Measurements from ENCODE around the gene DENND6B. TPM values are rescaled to one million over a fixed set of nuclear protein-coding genes. Genes with fewer than 3 reads are reported as not detected.
"Not testable (repeated sequence)": the region's sequence is repeated elsewhere in the genome, so short reads cannot be mapped to it uniquely, and the experiment has no call there.

Gene DENND6B, protein sequence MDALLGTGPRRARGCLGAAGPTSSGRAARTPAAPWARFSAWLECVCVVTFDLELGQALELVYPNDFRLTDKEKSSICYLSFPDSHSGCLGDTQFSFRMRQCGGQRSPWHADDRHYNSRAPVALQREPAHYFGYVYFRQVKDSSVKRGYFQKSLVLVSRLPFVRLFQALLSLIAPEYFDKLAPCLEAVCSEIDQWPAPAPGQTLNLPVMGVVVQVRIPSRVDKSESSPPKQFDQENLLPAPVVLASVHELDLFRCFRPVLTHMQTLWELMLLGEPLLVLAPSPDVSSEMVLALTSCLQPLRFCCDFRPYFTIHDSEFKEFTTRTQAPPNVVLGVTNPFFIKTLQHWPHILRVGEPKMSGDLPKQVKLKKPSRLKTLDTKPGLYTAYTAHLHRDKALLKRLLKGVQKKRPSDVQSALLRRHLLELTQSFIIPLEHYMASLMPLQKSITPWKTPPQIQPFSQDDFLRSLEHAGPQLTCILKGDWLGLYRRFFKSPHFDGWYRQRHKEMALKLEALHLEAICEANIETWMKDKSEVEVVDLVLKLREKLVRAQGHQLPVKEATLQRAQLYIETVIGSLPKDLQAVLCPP
- total RNA-seq = 1 to 10 TPM; 3.1 to 3.6 TPM

DNA sequence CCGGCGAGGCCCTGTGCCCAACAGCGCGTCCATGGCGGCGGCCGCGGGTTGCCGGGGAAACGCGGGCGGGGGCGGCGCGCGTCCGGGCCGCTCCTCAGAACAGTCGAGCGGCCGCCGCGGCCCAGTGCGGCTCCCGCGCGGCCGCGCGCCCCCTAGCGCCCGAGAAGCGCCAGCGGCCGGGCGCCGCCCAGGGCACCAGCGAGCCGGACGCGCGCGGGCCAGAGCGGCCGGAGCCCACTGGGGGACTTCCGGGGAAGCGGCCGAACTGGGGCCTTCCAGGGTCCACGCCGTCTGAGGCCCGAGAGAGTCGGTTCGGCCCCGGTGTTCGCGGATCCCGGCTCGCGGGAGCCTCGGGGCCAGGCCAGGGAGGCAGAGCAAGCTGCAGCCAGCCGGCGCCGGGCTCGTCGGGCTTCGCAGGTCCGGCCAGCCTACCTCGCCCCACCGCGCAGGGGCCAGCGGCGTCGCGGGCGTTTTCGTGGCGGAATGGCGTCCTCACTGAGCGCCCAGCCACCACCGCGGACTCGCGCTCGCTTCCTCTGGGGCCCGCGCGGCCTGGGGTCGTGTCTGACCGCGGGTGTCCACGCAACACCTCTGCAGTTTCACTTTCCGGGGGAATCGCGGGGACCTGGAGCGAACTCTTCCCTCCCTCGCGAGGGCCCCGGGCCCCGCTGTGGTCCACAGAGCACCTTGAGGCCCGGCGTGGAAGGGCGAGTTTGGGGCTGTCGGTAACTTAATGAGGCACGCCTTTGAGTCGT lies at the start of gene DENND6B:
DENND6B (minus strand) TSS at position 57 of the 755 bp plus-strand sequence; CDS start at position 33, 24 bp downstream.
- peak within 1 kb of the TSS; percentile 73 for H3K4me3 Mint-ChIP-seq
- CTCF ChIA-PET = interaction anchor here (0.5 to 8.6 kb wide), 9 partner anchors 10 to 199 kb away, joined by 3 to 54 read pairs (median 4); partner anchors contain the start of genes PLXNB2 and SCO2
- H3K27me3 Mint-ChIP-seq = peaks cover 24% of the 10 kb centered on the region
- H3K9me3 Mint-ChIP-seq = no peaks in the 10 kb centered on the region
- peak; percentile 72 for DNase-seq
- H3K4me1 Mint-ChIP-seq = peaks cover 13% of the 10 kb centered on the region
- no peaks in the 10 kb centered on the region for H3K36me3 Mint-ChIP-seq (ENCODE audit: low read depth)
- H3K27ac Mint-ChIP-seq = peak within 1 kb of the TSS; percentile 88
- POLR2A ChIA-PET = no interaction called here

DNA sequence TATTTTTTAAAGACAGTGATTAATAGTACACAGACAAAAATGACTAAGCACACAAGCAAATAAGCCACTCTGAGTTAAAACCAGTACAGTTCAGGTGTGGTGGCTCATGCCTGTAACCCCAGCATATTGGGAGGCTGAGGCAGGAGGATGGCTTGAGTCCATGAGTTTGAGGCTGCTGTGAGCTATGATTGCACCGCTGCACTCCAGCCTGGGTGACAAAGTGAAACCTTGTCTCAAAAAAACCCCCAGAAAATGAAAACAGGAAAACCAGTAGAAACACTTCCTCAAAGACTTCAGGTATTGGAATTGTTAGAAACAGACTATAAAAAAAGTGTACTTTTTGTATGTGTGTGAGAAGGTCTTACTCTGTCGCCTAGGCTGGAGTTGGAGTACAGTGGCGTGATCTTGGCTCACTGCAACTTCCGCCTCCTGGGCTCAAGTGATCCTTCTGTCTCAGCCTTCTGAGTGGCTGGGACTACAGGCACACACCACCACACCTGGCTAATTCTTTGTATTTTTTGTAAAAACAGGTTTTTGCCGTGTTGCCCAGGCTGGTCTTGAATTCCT lies 49.4 kb upstream of the DENND6B start:
- DNase-seq = no peak
- no peak overlapping the region for H3K4me3 Mint-ChIP-seq
- H3K9me3 Mint-ChIP-seq = no peaks in the 10 kb centered on the region
- no peaks in the 10 kb centered on the region for H3K27me3 Mint-ChIP-seq
- peaks cover 21% of the 10 kb centered on the region for H3K4me1 Mint-ChIP-seq
- peaks cover 44% of the 10 kb centered on the region for H3K36me3 Mint-ChIP-seq (ENCODE audit: low read depth)
- ChIA-PET CTCF (interaction anchor here (0.8 to 1.2 kb wide), 2 partner anchors 13 to 100 kb away, joined by 3 read pairs; no protein-coding TSS in a partner anchor), POLR2A (no interaction called here)
- H3K27ac Mint-ChIP-seq = peak overlapping the region; percentile 75

DNA sequence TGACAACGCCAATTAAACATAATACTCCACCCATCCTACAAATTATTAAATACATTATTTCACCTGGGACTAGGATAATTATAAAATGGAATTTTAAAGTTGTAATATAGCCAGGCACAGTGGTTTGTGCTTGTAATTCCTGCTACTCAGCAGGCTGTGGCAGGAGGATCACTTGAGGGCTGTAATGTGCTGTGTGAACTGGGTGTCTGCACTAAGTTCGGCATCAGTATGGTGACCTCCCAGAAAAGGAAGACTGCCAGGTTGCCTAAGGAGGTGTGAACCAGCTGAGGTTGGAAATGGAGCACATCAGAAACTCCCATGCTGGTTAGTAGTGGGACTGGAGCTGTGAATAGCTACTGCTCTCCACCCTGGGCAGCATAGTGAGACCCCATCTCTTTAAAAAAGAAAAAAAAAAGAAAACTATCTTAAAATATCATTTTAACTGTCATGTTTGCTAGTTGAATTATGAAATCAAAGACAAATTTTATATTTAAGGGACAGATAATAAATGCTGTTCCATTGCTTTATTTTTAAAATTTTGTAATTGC lies 44.4 kb upstream of the DENND6B start:
- Mint-ChIP-seq H3K4me1 (peaks cover 24% of the 10 kb centered on the region), H3K9me3 (no peaks in the 10 kb centered on the region), H3K27ac (no peak overlapping the region), H3K27me3 (no peaks in the 10 kb centered on the region), H3K4me3 (no peak overlapping the region), H3K36me3 (ENCODE audit: low read depth) (peaks cover 41% of the 10 kb centered on the region)
- no peak for DNase-seq
- CTCF ChIA-PET = interaction anchor here (0.6 to 1.3 kb wide), 3 partner anchors 9 to 95 kb away, joined by 3 read pairs; no protein-coding TSS in a partner anchor
- POLR2A ChIA-PET = no interaction called here

- H3K27ac Mint-ChIP-seq = no peak overlapping the region
- CTCF ChIA-PET = interaction anchor here (0.6 kb wide), 1 partner anchor 231 kb away, joined by 3 read pairs; no protein-coding TSS in a partner anchor
- H3K9me3 Mint-ChIP-seq = no peaks in the 10 kb centered on the region
- DNase-seq = no peak
- peaks cover 24% of the 10 kb centered on the region for H3K36me3 Mint-ChIP-seq (ENCODE audit: low read depth)
- H3K4me1 Mint-ChIP-seq = peaks cover 9% of the 10 kb centered on the region
- POLR2A ChIA-PET = no interaction called here
- no peak overlapping the region for H3K4me3 Mint-ChIP-seq
- no peaks in the 10 kb centered on the region for H3K27me3 Mint-ChIP-seq
Observed at GRCh38 chr22:50367778-50368500, 41.1 kb upstream of the DENND6B start.

- CTCF ChIA-PET = not testable (repeated sequence)
- H3K4me1 Mint-ChIP-seq = peaks cover 30% of the 10 kb centered on the region
Observed at GRCh38 chr22:50363803-50364194, 37.0 kb upstream of the DENND6B start.

GRCh38 chr22:50363166-50363802 lies 36.5 kb upstream of the DENND6B start:
- ChIA-PET POLR2A (no interaction called here), CTCF (interaction anchor here (3.3 kb wide), 1 partner anchor 87 kb away, joined by 13 read pairs; no protein-coding TSS in a partner anchor)
- no peaks in the 10 kb centered on the region for H3K9me3 Mint-ChIP-seq
- H3K4me3 Mint-ChIP-seq = no peak overlapping the region
- no peaks in the 10 kb centered on the region for H3K27me3 Mint-ChIP-seq
- H3K27ac Mint-ChIP-seq = no peak overlapping the region
- H3K4me1 Mint-ChIP-seq = peaks cover 33% of the 10 kb centered on the region
- no peak for DNase-seq
- peaks cover 27% of the 10 kb centered on the region for H3K36me3 Mint-ChIP-seq (ENCODE audit: low read depth)

More at GRCh38 chr22:50363803-50364194, 37.0 kb upstream of the DENND6B start:
- POLR2A ChIA-PET, H3K9me3 Mint-ChIP-seq, H3K27ac Mint-ChIP-seq, H3K4me3 Mint-ChIP-seq, H3K27me3 Mint-ChIP-seq, DNase-seq: not testable (repeated sequence)
- H3K36me3 Mint-ChIP-seq (ENCODE audit: low read depth) = peaks cover 27% of the 10 kb centered on the region

- Mint-ChIP-seq H3K4me3 (no peak overlapping the region), H3K27ac (peak overlapping the region; percentile 15), H3K9me3 (no peaks in the 10 kb centered on the region), H3K27me3 (no peaks in the 10 kb centered on the region), H3K4me1 (peaks cover 34% of the 10 kb centered on the region), H3K36me3 (ENCODE audit: low read depth) (peaks cover 18% of the 10 kb centered on the region)
- no peak for DNase-seq
- POLR2A ChIA-PET = no interaction called here
- CTCF ChIA-PET = interaction anchor here (0.7 to 3.3 kb wide), 5 partner anchors 9 to 202 kb away, joined by 3 to 13 read pairs (median 3); partner anchors contain the start of gene SYCE3
Observed at GRCh38 chr22:50361688-50362087, 34.9 kb upstream of the DENND6B start.

GRCh38 chr22:50361222-50361621 lies 34.4 kb upstream of the DENND6B start:
- no peaks in the 10 kb centered on the region for H3K27me3 Mint-ChIP-seq
- ChIA-PET CTCF (interaction anchor here (0.6 to 3.3 kb wide), 6 partner anchors 10 to 259 kb away, joined by 3 to 13 read pairs (median 4); no protein-coding TSS in a partner anchor), POLR2A (no interaction called here)
- no peak overlapping the region for H3K4me3 Mint-ChIP-seq
- no peak for DNase-seq
- H3K36me3 Mint-ChIP-seq (ENCODE audit: low read depth) = peaks cover 15% of the 10 kb centered on the region
- no peaks in the 10 kb centered on the region for H3K9me3 Mint-ChIP-seq
- peak overlapping the region; percentile 20 for H3K27ac Mint-ChIP-seq
- H3K4me1 Mint-ChIP-seq = peaks cover 31% of the 10 kb centered on the region

GRCh38 chr22:50360578-50360977 lies 33.8 kb upstream of the DENND6B start:
- no peak overlapping the region for H3K4me3 Mint-ChIP-seq
- no peaks in the 10 kb centered on the region for H3K9me3 Mint-ChIP-seq
- POLR2A ChIA-PET = no interaction called here
- H3K36me3 Mint-ChIP-seq (ENCODE audit: low read depth) = peaks cover 15% of the 10 kb centered on the region
- CTCF ChIA-PET = interaction anchor here (0.6 to 3.3 kb wide), 5 partner anchors 9 to 259 kb away, joined by 3 to 13 read pairs (median 3); no protein-coding TSS in a partner anchor
- DNase-seq = no peak
- no peak overlapping the region for H3K27ac Mint-ChIP-seq
- H3K4me1 Mint-ChIP-seq = peaks cover 28% of the 10 kb centered on the region
- no peaks in the 10 kb centered on the region for H3K27me3 Mint-ChIP-seq

- no peak overlapping the region for H3K27ac Mint-ChIP-seq
- peaks cover 18% of the 10 kb centered on the region for H3K36me3 Mint-ChIP-seq (ENCODE audit: low read depth)
- H3K4me1 Mint-ChIP-seq = peaks cover 31% of the 10 kb centered on the region
- H3K27me3 Mint-ChIP-seq = no peaks in the 10 kb centered on the region
- ChIA-PET POLR2A (interaction anchor here (0.7 kb wide), 1 partner anchor 56 kb away, joined by 3 read pairs; no protein-coding TSS in a partner anchor), CTCF (interaction anchor here (0.6 to 1.3 kb wide), 5 partner anchors 9 to 168 kb away, joined by 3 to 4 read pairs (median 3); partner anchors contain the start of genes PPP6R2 and SCO2)
- no peak for DNase-seq
- no peak overlapping the region for H3K4me3 Mint-ChIP-seq
- H3K9me3 Mint-ChIP-seq = no peaks in the 10 kb centered on the region
Observed at GRCh38 chr22:50357756-50358155, 30.9 kb upstream of the DENND6B start.

GRCh38 chr22:50357222-50357621 lies 30.4 kb upstream of the DENND6B start:
- Mint-ChIP-seq H3K27ac (peak overlapping the region; percentile 46), H3K27me3 (no peaks in the 10 kb centered on the region), H3K4me1 (peaks cover 31% of the 10 kb centered on the region), H3K9me3 (no peaks in the 10 kb centered on the region), H3K36me3 (ENCODE audit: low read depth) (peaks cover 18% of the 10 kb centered on the region), H3K4me3 (no peak overlapping the region)
- POLR2A ChIA-PET = no interaction called here
- DNase-seq = no peak
- CTCF ChIA-PET = interaction anchor here (0.6 to 1.3 kb wide), 4 partner anchors 8 to 169 kb away, joined by 3 to 4 read pairs (median 3); partner anchors contain the start of genes PPP6R2 and SCO2

Measured in activated CD4-positive, alpha-beta T cell treated with anti-CD3 and anti-CD28 coated beads, Interleukin-2, amount 10 ng/mL, durations not matched to agents 7 days and 5 days (primary cell).